Myocyte (in vitro differentiated cells): ENCODE results near the gene SPATA7. TPM values are rescaled to one million over a fixed set of nuclear protein-coding genes. Genes with fewer than 3 reads are reported as not detected.

Experiments used
- DNase-seq: peaks from one replicate; pipeline ENCODE4 v3.0.0-alpha.2; 2012; ENCODE audit warnings: low read depth
- total RNA-seq: library from RNA; depleted of rRNA; stranded (reverse); fragments of >200 nt; gene quantifications from 2 replicates; pipeline ENCODE4 v1.2.3, GENCODE V29; 2014

SPATA7 gene
- total RNA-seq, 1 donor from 2014 or later: 14.5 TPM

DNA sequence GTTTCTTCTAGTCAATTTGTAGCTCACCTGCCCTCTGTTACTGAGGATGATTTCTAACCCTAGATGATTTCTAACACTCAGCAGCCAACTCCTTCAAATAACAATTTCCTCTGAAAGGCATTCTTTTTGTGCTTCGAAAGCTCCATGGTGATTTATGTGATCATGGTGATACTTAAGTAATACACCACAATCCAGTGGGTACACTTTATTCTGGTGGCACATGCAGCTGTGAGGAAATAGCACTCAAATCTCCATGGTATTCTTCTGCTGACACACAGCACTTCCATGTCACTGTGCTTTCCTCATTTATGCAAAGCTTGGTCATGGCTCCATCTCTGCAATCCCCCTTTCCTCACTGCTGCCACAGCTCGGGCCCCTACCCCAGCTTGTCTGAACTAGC is 95.6 kb downstream of the SPATA7 start:
- no peak for DNase-seq

DNA sequence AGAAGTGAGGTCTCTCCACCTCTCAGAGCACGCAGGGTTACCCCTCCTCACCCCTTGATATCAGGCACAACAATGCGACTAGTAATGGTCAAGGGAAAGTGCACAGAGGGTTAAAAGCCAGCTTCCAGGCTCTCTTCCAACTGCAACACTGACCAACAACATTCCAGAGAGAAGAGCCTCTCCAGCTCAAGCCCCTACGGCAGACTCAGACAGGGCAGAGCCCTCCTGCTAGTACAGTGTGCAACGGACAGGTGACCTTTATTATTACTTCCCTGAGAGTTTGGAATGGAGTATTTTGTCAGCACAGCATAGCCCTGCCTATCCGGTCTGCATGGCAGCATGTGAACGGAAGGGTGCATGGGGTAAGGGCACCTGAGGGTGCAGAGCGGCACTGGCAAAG is 96.3 kb downstream of the SPATA7 start:
- DNase-seq: no peak

DNA sequence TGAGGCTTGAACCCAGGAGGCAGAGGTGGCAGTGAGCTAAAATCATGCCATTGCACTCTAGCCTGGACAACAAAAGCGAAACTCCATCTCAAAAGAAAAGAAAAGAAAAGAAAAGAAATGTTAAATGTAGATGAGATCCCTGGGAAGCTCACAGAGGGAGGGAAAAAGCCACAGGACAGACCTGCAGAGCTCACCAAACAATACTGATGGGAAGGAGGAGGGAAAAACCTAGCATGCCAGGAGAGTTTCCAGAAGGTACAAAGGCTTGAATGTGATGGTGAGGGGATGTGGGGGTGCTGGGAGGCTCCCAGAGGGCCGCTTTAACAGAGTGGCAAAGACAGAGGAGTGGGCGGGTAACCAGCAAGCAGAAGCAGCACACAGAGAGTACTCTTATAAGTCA is 97.1 kb downstream of the SPATA7 start:
- DNase-seq: no peak

Other genes with a start within 250 kb of the SPATA7 start
- gene KCNK10, start 62.4 kb upstream of the SPATA7 start, total RNA-seq: not detected in 2 replicates
- gene PTPN21, start 169.3 kb downstream of the SPATA7 start, total RNA-seq: 21.7 and 36.7 TPM in 2 replicates
- gene ZC3H14, start 177.4 kb downstream of the SPATA7 start, total RNA-seq: 65.0 and 68.7 TPM in 2 replicates